Hematopoietic multipotent progenitor cell (in vitro differentiated cells): Measurements from ENCODE around the gene CGRRF1. TPM values are rescaled to one million over a fixed set of nuclear protein-coding genes. Genes with fewer than 3 reads are reported as not detected.

Source experiments
- DNase-seq, 3 donors: peaks; one replicate each; pipeline ENCODE4 v3.0.0-alpha.2; 2011 to 2015; ENCODE audit warnings: low read depth in 2 of 3, low spot score in 2 of 3
- total RNA-seq: library from RNA; depleted of rRNA; stranded (reverse); fragments of >200 nt; gene quantifications from one replicate; pipeline ENCODE4 v1.2.3, GENCODE V29; 2012

CGRRF1 gene, protein sequence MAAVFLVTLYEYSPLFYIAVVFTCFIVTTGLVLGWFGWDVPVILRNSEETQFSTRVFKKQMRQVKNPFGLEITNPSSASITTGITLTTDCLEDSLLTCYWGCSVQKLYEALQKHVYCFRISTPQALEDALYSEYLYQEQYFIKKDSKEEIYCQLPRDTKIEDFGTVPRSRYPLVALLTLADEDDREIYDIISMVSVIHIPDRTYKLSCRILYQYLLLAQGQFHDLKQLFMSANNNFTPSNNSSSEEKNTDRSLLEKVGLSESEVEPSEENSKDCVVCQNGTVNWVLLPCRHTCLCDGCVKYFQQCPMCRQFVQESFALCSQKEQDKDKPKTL
- total RNA-seq: 7.3 TPM

GRCh38 chr14:54509546-54510501, at the start of gene CGRRF1:
Gene CGRRF1 (plus strand): TSS chr14:54509906. CDS start chr14:54509960, 54 bp downstream.
- DNase-seq: peak; percentile 86 to 98 (median 97)

DNA sequence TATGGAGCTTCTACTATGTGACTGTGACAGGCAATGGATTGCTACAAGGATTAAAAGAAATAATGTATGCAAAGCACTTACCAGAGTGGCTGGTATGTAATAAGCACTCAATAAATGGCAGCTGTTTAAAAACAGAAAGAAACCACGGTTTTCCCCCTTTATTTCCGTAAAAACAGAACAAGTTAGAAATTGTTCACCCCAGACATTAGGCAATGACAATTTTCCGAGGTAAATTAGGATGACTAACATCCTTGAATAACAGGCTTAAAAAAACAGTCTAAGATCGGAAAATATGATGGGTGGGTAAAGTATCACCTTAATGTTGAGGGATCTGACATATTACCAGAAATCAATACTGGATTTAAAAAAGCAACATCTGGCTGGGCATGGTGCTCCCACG, 47.7 kb upstream of the CGRRF1 start:
- no peak for DNase-seq

DNA sequence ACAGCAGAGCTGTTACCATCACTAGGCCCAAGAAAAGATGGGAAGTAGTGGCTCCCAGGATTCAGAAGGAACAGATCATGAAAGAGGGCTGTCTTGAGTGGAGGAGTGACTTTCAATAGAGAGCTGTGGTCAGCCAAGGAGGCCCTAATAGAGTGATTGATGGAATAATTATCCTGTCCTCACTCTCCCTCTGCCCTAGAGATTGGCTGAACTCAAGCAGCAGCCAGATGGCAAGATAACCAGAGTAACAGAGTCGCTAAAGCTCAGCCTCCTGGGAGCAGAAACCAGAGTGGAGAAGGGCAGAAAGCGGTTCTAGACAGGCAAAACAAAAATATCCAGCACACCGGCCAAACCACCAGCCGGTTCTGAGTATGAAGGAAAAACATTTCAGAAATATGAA, 44.1 kb upstream of the CGRRF1 start:
- no peak for DNase-seq

GRCh38 chr14:54467280-54467679, 42.4 kb upstream of the CGRRF1 start:
- DNase-seq: no peak

- DNase-seq: no peak
Measured at GRCh38 chr14:54470701-54471100, 39.0 kb upstream of the CGRRF1 start.

- DNase-seq: no peak
Measured at GRCh38 chr14:54471641-54472040, 38.1 kb upstream of the CGRRF1 start.

GRCh38 chr14:54472315-54472714, 37.4 kb upstream of the CGRRF1 start:
- DNase-seq: no peak

DNA sequence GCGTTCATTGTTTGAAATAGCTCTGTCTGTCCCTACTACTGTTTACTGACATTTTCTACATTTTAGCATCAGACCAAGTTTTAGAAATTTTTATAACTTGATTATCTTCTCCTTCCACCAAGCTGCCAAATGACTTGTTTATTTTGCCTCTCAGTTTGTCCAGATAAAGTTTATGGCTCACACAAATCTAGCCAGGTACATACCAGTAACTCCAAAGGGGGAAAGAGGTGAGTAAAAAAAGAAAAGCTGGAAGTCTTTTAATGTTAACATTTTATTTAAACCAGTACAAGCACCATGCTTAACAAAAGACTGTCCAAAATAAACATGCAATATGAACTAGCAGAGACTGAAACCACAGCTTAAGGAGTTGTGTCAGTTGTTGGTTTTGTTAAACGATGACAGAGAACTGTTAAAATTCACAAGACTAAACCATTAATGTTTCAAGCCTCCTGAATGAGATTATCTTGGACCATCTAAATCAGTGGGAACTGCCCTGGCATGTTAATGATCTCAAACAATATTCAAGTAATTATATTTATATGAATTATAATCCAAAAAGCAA, 35.4 kb upstream of the CGRRF1 start:
- no peak for DNase-seq

DNA sequence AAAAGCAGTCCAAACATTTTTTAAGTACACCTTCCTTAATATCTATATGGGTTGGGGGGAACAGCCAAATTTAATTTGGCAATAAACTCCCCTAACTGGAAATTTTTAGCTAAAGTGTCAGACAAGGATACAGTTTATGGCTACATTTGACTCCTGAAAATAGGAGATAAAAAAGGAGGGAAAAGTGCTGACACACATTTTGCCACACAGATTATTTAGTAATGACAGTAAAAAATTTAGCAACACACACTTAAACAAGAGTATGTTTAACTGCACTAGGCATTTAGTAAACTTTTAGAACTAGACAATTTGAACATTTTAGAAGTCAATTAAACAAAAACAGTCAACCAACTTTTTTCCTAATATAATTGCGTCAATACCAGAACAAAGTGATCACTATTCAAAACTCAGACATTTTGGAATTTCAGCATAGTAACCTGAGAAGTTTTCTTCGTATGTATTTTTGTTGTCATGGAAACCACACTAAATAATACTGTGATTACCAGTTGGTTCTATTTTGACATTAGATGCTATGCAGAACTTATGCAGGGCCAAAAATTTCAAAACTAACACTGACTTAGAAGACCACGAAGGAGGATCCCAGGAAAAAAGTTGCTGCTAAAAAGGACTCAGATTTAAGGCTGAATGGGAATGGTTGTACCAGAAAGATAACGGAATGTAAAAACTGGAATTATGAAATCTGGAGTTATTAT, 34.4 kb upstream of the CGRRF1 start:
- DNase-seq: no peak

DNA sequence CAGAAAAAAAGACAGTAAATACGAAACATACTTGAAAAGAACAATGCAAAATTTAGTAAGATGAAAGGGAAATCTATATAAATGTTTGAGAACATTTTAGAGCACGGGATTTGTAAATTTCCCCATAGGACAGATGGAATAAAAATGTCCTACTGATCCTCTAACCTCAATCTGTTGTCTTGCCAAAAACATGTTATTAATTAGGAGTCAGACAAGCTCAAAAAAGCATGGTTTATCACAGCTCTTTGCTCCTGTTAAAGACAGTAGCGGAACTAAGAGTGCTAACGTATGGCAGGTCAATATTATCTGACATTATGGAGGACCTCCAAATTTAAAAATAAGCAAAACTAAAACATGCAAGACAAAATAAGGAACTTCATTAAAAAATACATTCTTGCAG, 33.8 kb upstream of the CGRRF1 start:
- no peak for DNase-seq

DNA sequence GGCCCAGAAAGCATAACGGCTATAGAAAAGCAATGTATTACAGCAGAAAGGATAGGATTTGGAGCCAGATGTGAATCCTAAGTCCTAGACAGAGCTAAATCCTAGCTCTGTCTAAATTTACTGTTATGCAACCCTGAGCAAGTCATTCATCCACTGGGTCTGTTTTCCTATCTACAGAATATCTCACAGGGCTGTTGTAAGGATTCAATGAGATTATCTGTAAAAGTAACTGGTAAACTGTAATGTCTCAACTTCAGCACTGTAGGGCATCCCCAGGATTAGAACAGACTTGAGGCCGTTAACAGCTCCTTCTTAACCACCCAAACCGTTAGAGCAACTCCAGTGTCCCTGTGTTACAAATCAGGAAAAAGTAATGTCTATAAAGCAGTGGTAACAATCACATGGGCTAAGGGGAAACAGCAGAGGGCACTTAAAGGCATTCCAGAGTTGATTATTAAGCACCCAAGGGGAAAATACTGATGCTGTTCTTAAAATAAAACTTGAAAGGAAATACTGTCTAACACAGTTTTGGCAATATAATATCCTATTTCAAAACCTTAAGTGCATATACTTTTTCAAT, 31.0 kb upstream of the CGRRF1 start:
- no peak for DNase-seq

DNA sequence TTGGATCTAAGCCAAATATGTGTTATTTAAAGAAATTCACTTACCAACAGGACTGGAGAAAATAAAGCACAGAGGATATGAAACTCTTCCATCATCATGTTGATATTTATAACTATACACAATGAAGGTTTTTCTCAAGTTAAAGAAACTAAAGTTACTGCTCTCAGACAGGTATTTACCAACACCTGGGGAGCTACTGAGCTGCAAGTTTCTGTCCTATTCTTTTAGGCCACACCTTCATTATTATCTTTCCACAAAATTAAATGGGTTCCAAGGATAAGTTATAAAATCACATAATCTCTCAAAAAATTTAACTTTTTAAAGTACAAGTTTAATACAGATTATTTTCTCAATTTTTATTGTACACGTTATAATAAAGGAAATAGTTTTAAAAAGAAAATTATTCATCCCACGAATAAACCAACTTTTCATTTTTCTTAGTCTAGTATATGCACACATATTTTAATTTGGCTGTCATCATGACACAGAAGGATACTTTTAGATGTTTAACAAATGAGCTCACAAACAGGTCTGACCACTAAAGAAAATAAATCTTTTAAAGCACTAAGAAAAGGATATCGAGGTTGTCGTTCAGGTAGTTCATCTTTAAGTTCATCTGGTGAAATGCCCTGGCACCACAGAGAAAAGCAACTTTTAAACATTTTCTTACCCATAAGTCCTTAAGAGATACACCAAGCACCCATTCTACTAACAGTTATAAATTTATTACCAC, 28.7 kb upstream of the CGRRF1 start:
- no peak for DNase-seq

DNA sequence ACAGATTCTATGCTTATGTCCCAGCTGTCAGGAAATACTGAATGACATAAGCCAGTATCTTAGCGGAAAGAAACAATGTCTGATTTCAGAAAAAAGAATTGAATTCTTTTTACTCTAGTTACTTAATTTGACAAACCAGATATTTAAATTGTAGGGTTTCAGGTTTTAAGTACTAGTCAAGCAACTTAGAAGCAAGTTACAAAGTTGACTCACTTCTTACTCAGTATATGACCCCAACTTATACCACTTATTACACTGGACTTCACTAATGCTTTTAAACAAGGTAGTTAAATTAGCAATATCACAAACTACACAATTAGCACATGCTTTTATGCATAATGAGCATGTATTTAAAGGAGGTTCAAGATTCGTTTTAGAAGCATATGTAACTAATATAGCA, 28.0 kb upstream of the CGRRF1 start:
- no peak for DNase-seq

GRCh38 chr14:54483073-54483745, 26.5 kb upstream of the CGRRF1 start:
- DNase-seq: no peak

DNA sequence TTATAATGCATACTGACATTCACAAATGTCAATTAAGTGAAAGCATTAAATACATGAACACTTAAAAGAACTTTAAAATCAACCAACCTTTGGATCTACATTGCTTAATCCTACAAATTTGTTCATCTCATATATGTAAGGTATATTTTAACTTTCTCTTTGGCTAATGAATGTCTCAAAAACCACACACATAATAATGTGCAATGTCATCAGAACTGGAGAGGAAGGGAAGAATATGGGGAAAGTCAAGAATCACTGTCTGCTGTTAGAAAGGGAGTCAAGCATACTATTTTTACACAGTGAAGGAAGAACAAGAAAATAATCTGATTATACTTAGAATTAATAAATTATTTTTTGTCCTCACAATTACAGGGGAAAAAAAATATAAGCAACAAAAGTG, 25.9 kb upstream of the CGRRF1 start:
- no peak for DNase-seq

- peak in 1 of 3 donors; percentile 46 for DNase-seq
Measured at GRCh38 chr14:54486685-54487084, 23.0 kb upstream of the CGRRF1 start.

- DNase-seq: no peak
Measured at GRCh38 chr14:54487771-54488170, 21.9 kb upstream of the CGRRF1 start.

DNA sequence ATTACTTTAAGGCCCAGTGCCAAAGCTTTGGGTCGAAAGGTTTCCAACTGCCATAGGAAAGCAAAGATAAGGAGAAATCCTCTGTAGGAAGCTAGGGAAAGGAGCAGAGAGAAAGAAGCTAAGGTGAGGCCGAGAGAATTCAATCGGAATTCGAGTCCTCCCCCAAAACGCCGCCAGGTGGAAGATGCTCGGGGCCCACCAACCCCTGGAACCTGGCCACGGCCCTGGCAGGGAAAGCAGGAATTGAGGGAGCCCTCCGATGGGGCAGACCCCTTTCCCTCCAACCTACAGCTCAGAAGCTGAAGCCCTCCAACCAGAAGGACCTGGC, 21.4 kb upstream of the CGRRF1 start:
- no peak for DNase-seq

DNA sequence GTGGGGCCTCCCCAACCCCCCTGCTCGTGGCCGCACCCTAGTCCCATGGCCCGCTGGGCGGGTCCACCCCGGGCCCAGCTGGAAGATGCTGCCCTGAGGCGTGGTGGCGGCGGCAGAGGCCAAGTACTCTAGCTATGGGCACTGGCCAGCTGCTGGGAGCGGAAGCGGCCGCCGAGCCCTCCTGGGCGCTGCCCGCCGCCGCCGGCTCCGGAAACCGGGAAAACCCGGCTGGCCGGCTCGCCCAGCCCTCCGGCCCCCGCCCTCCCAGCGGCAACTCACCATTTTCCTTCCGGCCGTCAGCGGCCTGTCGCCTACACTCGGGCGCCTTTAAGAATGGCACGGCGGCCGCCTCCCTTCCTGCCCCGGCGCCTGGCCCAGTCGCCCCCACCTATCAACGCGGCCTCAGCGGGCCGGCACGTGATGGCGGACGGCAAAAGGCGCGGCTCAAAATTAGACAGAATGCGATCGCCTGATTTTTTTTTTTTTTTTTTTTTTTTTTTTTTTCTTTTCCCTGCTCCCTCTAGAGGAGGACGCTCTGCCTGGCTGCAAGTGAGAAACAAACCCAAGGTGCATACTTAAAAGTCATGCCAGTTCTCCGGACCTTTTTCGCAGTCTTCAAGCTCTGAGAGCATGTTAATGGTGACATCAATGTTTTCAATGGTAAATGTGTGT, 20.9 kb upstream of the CGRRF1 start, which contains the start of gene GMFB:
Gene GMFB, minus strand, starts transcription at position 335 of the 672 bp plus-strand sequence. Its CDS starts 53 bp downstream, at position 282.
- DNase-seq: peak; percentile 72 to 93 (median 93)
